A549 (cell line): ENCODE results near the gene CMBL. TPM values are rescaled to one million over a fixed set of nuclear protein-coding genes. Genes with fewer than 3 reads are reported as not detected.
"Not testable (repeated sequence)": the region's sequence is repeated elsewhere in the genome, so short reads cannot be mapped to it uniquely, and the experiment has no call there.

Experiments
- ATAC-seq, 2 experiments: fragments of 200-7000 bp in 1 of 2; fragments of >200 bp in 1 of 2; cut with Nextera tagmentation in 1 of 2; cut with Tn5 transposase in 1 of 2; 3 replicates each; pipeline versions ENCODE4 v1.8.0 to v1.9.1; 2018 to 2020; ENCODE audit warnings: mild to moderate bottlenecking in 1 of 2, moderate library complexity in 1 of 2
- CTCF ChIA-PET: fragments of 300-600 bp; sonication (Branson Sonifier 250); formaldehyde crosslinking; extraction: SDS; loops from one replicate; lab custom pipeline; 2021; ENCODE audit warnings: antibody characterized with exemption, inconsistent platforms; lab: Yijun Ruan, JAX
- POLR2A ChIA-PET: fragments of 350-600 bp; formaldehyde crosslinking; extraction: SDS; loops from one replicate; lab custom pipeline; 2021; ENCODE audit warnings: antibody characterized with exemption, inconsistent platforms; lab: Yijun Ruan, JAX
- DNase-seq, 2 experiments: peaks; one replicate each; pipeline versions ENCODE4 v3.0.0 to v3.0.0-alpha.2; 2011 to 2016; ENCODE audit warnings: low read depth in 1 of 2, low spot score in 1 of 2
- FAIRE-seq: peaks from 2 replicates; lab custom pipeline; 2011; peaks lifted over from hg19 to GRCh38; lab: Jason Lieb, UNC
- H3K27ac ChIP-seq, 2 experiments: fragments of >200 bp; sonication (Bioruptor Twin); formaldehyde crosslinking; 3 replicates each; pipeline ENCODE4 v1.5.1; 2016 to 2017
- H3K4me1 ChIP-seq: fragments of >200 bp; sonication (Bioruptor Twin); formaldehyde crosslinking; 3 replicates; pipeline ENCODE4 v1.6.1; 2016
- H3K4me2 ChIP-seq: fragments of >200 bp; sonication (Bioruptor Twin); formaldehyde crosslinking; 3 replicates; pipeline ENCODE4 v1.6.1; 2016
- H3K4me3 ChIP-seq: fragments of >200 bp; sonication (Bioruptor Twin); formaldehyde crosslinking; 3 replicates; pipeline ENCODE4 v1.5.1; 2016
- H3K9me3 ChIP-seq: fragments of >200 bp; sonication (Bioruptor Twin); formaldehyde crosslinking; 3 replicates; pipeline ENCODE4 v1.6.1; 2016
- EHMT2 ChIP-seq: fragments of 200-600 bp; sonication (generic); IDR thresholded peaks from 2 replicates; pipeline ENCODE4 v1.6.1; 2016; ENCODE audit warnings: antibody characterized with exemption, low read depth, mild to moderate bottlenecking, moderate library complexity
- FOSB ChIP-seq: fragments of 250-450 bp; sonication (Bioruptor Pico); IDR thresholded peaks from 2 replicates; pipeline ENCODE4 v1.5.0; 2020; ENCODE audit warnings: mild to moderate bottlenecking, moderate library complexity
- FOXS1 ChIP-seq: fragments of 250-450 bp; sonication (Bioruptor Pico); IDR thresholded peaks from 2 replicates; pipeline ENCODE4 v1.5.0; 2020; ENCODE audit warnings: mild to moderate bottlenecking, moderate library complexity
- HOXA7 ChIP-seq: fragments of 250-450 bp; sonication (Bioruptor Pico); IDR thresholded peaks from 2 replicates; pipeline ENCODE4 v1.5.0; 2020; ENCODE audit warnings: mild to moderate bottlenecking, moderate library complexity
- HOXB13 ChIP-seq: fragments of 250-450 bp; sonication (Bioruptor Pico); IDR thresholded peaks from 2 replicates; pipeline ENCODE4 v1.5.0; 2020; ENCODE audit warnings: low read depth, mild to moderate bottlenecking, moderate library complexity
- HOXB5 ChIP-seq: fragments of 250-450 bp; sonication (Bioruptor Pico); IDR thresholded peaks from 2 replicates; pipeline ENCODE4 v1.5.0; 2020; ENCODE audit warnings: mild to moderate bottlenecking, moderate library complexity
- KDM5A ChIP-seq: fragments of 200-600 bp; sonication (generic); IDR thresholded peaks from 2 replicates; pipeline ENCODE4 v1.6.1; 2016; ENCODE audit warnings: antibody characterized with exemption, mild to moderate bottlenecking
- MAFK ChIP-seq: fragments of 450-650 bp; IDR thresholded peaks from 2 replicates; pipeline ENCODE4 v1.6.1; 2014; ENCODE audit not compliant: partially characterized antibody
- MYC ChIP-seq: IDR thresholded peaks from 2 replicates; pipeline ENCODE4 v1.6.1; 2012; ENCODE audit warnings: mild to moderate bottlenecking, inconsistent platforms, low read length, improper control_type of control experiment, borderline replicate concordance
- NR3C1 ChIP-seq: fragments of >200 bp; sonication (Bioruptor Twin); formaldehyde crosslinking; IDR thresholded peaks from 3 replicates; pipeline ENCODE4 v1.6.1; 2017
- SMC3 ChIP-seq: fragments of >200 bp; sonication (Bioruptor Twin); formaldehyde crosslinking; IDR thresholded peaks from 3 replicates; pipeline ENCODE4 v1.6.1; 2018; ENCODE audit warnings: inconsistent platforms
- TP53 ChIP-seq: fragments of 250-450 bp; sonication (Bioruptor Pico); IDR thresholded peaks from 2 replicates; pipeline ENCODE4 v1.5.0; 2021; ENCODE audit warnings: mild to moderate bottlenecking, moderate library complexity
- ZSCAN20 ChIP-seq: fragments of 250-450 bp; sonication (Bioruptor Pico); IDR thresholded peaks from 2 replicates; pipeline ENCODE4 v1.8.0; 2022; ENCODE audit warnings: mild to moderate bottlenecking, moderate library complexity
- WGBS: methylation state at CpG from one replicate; pipeline ENCODE4 v1.1.6; 2017; ENCODE audit errors: missing lambda C conversion rate; 5-methylcytosine and 5-hydroxymethylcytosine counted together
- polyA plus RNA-seq, 4 experiments: library from polyadenylated mRNA; depleted of rRNA in 3 of 4; stranded (reverse); fragments of >200 nt; fragmentation: RNase III in 1 of 4; extraction: RNeasy Plus Mini Kit Qiagen cat#74134 plus additional on column Dnase treatment in 1 of 4; gene quantifications; 2 replicates in 3 of 4; 3 replicates in 1 of 4; pipeline ENCODE4 v1.2.3, GENCODE V29; 2011 to 2017
- TF ChIP-seq, protein P1 (sequence below): IDR thresholded peaks from 2 replicates; pipeline ENCODE4 v1.6.1; 2012; ENCODE audit warnings: low read depth, borderline replicate concordance
- TF ChIP-seq, protein P2 (sequence below): fragments of 250-450 bp; sonication (Bioruptor Pico); IDR thresholded peaks from 2 replicates; pipeline ENCODE4 v1.5.0; 2021; ENCODE audit warnings: mild to moderate bottlenecking, moderate library complexity, borderline replicate concordance
- TF ChIP-seq, protein P3 (sequence below): IDR thresholded peaks from 2 replicates; pipeline ENCODE4 v1.6.1; 2012
- TF ChIP-seq, protein P4 (sequence below): fragments of 450-650 bp; IDR thresholded peaks from 2 replicates; pipeline ENCODE4 v1.6.1; 2014; ENCODE audit warnings: antibody characterized with exemption

CMBL gene
- polyA plus RNA-seq, 2 of the 4 experiments (the other 2 are of a cell fraction), result 23.5 to 32.6 TPM

DNA sequence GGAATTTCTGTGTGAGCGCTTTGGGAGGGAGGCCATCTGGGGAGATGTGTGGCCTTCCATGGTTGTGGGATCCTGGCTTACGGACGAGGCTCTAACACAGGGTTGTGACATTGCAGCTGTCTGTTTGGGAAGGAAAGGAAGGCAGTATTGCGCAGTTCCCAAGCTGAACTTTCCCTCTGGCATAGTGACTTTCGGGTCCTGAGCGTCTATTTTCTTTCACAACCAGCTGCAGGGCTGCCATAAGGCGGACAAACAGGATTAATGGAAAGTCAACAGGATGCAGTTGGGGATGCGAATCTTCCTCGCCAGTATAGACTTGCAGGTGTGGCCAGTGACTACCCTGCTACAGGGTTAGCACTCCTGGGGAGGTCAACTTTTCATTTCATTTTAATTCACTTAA lies 31.7 kb downstream of the CMBL start:
- Histone ChIP-seq H3K27ac (no peak overlapping the region), H3K4me1 (no peaks in the 10 kb centered on the region), H3K4me2 (no peak overlapping the region), H3K9me3 (no peaks in the 10 kb centered on the region), H3K4me3 (no peak overlapping the region)
- no peak for TF ChIP-seq KDM5A
- TF ChIP-seq, protein P1, sequence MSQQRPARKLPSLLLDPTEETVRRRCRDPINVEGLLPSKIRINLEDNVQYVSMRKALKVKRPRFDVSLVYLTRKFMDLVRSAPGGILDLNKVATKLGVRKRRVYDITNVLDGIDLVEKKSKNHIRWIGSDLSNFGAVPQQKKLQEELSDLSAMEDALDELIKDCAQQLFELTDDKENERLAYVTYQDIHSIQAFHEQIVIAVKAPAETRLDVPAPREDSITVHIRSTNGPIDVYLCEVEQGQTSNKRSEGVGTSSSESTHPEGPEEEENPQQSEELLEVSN, result no peak
- no peak for TF ChIP-seq TP53
- TF ChIP-seq MYC, result no peak
- TF ChIP-seq, protein P2, sequence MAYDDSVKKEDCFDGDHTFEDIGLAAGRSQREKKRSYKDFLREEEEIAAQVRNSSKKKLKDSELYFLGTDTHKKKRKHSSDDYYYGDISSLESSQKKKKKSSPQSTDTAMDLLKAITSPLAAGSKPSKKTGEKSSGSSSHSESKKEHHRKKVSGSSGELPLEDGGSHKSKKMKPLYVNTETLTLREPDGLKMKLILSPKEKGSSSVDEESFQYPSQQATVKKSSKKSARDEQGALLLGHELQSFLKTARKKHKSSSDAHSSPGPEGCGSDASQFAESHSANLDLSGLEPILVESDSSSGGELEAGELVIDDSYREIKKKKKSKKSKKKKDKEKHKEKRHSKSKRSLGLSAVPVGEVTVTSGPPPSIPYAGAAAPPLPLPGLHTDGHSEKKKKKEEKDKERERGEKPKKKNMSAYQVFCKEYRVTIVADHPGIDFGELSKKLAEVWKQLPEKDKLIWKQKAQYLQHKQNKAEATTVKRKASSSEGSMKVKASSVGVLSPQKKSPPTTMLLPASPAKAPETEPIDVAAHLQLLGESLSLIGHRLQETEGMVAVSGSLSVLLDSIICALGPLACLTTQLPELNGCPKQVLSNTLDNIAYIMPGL (CRISPR knock-in tag), result no peak
- no peak for TF ChIP-seq HOXB13
- TF ChIP-seq MAFK, result no peak
- no peak for TF ChIP-seq SMC3
- 90% methylated on average over 9 of the region's 9 CpGs for WGBS
- ATAC-seq (no peak), DNase-seq (no peak), FAIRE-seq (no peak)
- ChIA-PET CTCF (interaction anchor here (1.0 to 1.3 kb wide), 2 partner anchors 8 to 147 kb away, joined by 3 to 4 read pairs; no protein-coding TSS in a partner anchor), POLR2A (interaction anchor here (1.6 kb wide), 1 partner anchor 77 kb away, joined by 4 read pairs; the partner anchor contains the start of gene MARCHF6)

DNA sequence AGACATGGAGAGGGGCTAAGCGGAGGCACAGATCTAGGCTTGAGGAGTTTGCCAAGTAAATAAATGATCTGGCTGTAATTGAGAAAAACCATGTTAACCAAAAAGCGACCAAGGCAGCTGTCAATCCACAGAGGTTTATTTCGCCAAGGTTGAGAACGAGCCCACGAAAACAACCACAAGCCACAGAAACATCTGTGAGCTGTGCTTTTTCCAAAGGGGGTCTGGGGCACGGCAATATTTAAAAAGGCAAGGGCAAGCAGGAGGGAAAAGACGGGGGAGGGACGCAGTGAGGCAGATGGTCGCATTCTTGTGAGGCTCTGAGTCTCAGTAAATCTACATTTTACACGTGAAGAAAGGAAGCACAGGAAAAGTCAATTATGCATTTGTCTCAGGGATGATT lies 32.2 kb downstream of the CMBL start:
- Histone ChIP-seq H3K4me1 (no peaks in the 10 kb centered on the region), H3K27ac (no peak overlapping the region), H3K9me3 (no peaks in the 10 kb centered on the region), H3K4me2 (no peak overlapping the region), H3K4me3 (no peak overlapping the region)
- POLR2A ChIA-PET, result interaction anchor here (1.6 kb wide), 1 partner anchor 78 kb away, joined by 4 read pairs; the partner anchor contains the start of gene MARCHF6
- CTCF ChIA-PET, result interaction anchor here (1.0 to 1.3 kb wide), 2 partner anchors 8 to 148 kb away, joined by 3 to 4 read pairs; no protein-coding TSS in a partner anchor
- no peak for DNase-seq
- no peak for FAIRE-seq
- no peak for ATAC-seq
- WGBS, result 86% methylated on average over 10 of the region's 10 CpGs
- TF ChIP-seq FOSB (no peak), SMC3 (no peak), HOXB5 (CRISPR knock-in tag) (no peak), ZSCAN20 (CRISPR knock-in tag) (no peak), HOXA7 (CRISPR knock-in tag) (no peak)
- TF ChIP-seq, protein P3, sequence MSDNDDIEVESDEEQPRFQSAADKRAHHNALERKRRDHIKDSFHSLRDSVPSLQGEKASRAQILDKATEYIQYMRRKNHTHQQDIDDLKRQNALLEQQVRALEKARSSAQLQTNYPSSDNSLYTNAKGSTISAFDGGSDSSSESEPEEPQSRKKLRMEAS, result no peak
- TF ChIP-seq, protein P4, sequence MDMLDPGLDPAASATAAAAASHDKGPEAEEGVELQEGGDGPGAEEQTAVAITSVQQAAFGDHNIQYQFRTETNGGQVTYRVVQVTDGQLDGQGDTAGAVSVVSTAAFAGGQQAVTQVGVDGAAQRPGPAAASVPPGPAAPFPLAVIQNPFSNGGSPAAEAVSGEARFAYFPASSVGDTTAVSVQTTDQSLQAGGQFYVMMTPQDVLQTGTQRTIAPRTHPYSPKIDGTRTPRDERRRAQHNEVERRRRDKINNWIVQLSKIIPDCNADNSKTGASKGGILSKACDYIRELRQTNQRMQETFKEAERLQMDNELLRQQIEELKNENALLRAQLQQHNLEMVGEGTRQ, result no peak

DNA sequence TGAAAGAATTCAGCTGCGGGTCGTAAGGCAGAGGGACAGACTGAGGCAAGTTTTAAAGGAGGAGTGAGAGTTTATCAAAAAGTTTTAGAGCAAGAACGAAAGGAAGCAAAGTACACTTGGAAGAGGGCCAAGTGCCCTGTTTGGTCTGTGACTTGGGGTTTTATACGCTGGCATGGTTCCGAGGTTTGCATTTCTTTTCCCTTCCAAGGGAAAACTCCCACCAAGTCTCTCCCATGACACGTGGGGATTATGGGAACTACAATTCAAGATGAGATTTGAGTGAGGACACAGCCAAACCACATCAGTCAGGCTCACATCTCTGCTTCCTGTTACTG lies 34.9 kb downstream of the CMBL start:
- FAIRE-seq, ATAC-seq, H3K9me3 ChIP-seq, DNase-seq, POLR2A ChIA-PET, H3K4me2 ChIP-seq, H3K4me1 ChIP-seq, H3K27ac ChIP-seq, H3K4me3 ChIP-seq: not testable (repeated sequence)
- 75% methylated on average over 6 of the region's 6 CpGs for WGBS
- CTCF ChIA-PET, result interaction anchor here (1.8 kb wide), 1 partner anchor 11 kb away, joined by 6 read pairs; no protein-coding TSS in a partner anchor

DNA sequence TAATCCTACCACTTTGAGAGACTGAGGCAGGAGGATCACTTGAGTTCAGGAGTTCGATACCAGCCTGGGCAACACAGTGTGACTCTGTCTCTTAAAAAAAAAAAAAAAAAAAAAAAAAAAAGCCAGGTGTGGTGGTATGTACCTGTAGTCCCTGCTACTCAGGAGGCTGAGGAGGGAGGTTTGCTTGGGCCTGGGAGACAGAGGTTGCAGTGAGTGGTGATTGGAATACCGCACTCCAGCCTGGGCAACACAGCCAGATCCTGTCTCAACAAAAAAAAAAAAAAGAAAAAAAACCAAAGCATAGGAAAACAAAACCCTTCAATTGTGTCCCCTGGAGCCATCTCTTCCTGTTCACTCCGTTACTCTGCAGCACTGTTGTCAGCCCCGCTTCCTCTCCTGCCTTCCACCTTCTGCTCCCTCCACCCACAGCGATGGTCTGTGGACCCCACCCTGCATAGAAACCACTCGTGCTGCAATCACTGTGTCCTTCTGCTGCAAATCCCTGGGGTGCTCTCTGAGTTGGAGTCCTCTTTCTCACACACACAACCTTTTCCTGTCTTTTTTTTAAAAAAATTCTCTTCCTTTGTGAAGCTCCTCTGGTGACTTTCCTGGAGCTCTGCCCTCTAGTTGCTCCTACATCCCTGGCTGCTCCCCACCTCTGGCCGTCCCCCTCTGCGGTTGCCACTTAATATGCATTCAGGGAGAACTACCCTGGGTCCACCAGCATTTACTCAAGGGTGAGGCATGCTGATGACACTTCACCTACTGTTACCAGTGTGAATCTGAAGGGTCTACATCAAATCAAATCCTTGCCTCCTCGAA lies 35.4 kb downstream of the CMBL start:
- H3K4me2 ChIP-seq, result no peak overlapping the region
- H3K4me1 ChIP-seq, result peaks cover 6% of the 10 kb centered on the region
- ChIA-PET POLR2A (no interaction called here), CTCF (interaction anchor here (1.8 kb wide), 1 partner anchor 12 kb away, joined by 6 read pairs; no protein-coding TSS in a partner anchor)
- WGBS, result 75% methylated on average over 9 of the region's 9 CpGs
- ATAC-seq (no peak), FAIRE-seq (no peak), DNase-seq (no peak)
- H3K27ac ChIP-seq, result no peak overlapping the region
- TF ChIP-seq NR3C1, result no peak
- TF ChIP-seq, protein P2 (CRISPR knock-in tag), result no peak
- TF ChIP-seq FOXS1 (CRISPR knock-in tag), result no peak
- TF ChIP-seq FOSB, result no peak
- no peak for TF ChIP-seq EHMT2
- H3K9me3 ChIP-seq, result no peaks in the 10 kb centered on the region
- no peak overlapping the region for H3K4me3 ChIP-seq
